HepG2 (cell line): Measurements from ENCODE around the gene U2AF2. TPM values are rescaled to one million over a fixed set of nuclear protein-coding genes. Genes with fewer than 3 reads are reported as not detected.

ENCODE experiments used
- ATAC-seq: fragments of 200-7000 bp; cut with Tn5 transposase; 3 replicates; pipeline ENCODE4 v1.9.1; 2020; ENCODE audit warnings: mild to moderate bottlenecking, moderate library complexity
- BruUV-seq: library from RNA; stranded (reverse); fragments of 400-500 nt; replicated peaks from 2 replicates; lab custom pipeline; 2021; lab: Mats Ljungman, UMichigan
- CTCF ChIA-PET: fragments of 300-600 bp; formaldehyde crosslinking; extraction: SDS; loops from one replicate; lab custom pipeline; 2021; ENCODE audit warnings: low total read pairs, inconsistent platforms, low intra/inter-chr PET ratio; lab: Yijun Ruan, JAX
- POLR2A ChIA-PET: fragments of 350-600 bp; sonication (Branson Sonifier 250); formaldehyde crosslinking; loops from one replicate; lab custom pipeline; 2020; ENCODE audit warnings: antibody characterized with exemption, inconsistent platforms; lab: Yijun Ruan, JAX
- DNase-seq: peaks from one replicate; pipeline ENCODE4 v3.0.0-alpha.2; 2015; ENCODE audit warnings: low spot score
- FAIRE-seq: peaks from 3 replicates; lab custom pipeline; 2011; peaks lifted over from hg19 to GRCh38; lab: Jason Lieb, UNC
- H2AFZ ChIP-seq: one replicate; pipeline ENCODE4 v1.6.1; 2011; ENCODE audit warnings: low read length, inconsistent platforms
- H3K27ac ChIP-seq: fragments of 300-600 bp; 3 replicates; pipeline ENCODE4 v1.8.0; 2011; ENCODE audit warnings: mixed run types, mild to moderate bottlenecking, mixed read lengths, low read length, inconsistent platforms; ENCODE audit not compliant: insufficient read depth; ENCODE audit errors: extremely low read length
- H3K27me3 ChIP-seq, 2 experiments: fragments of 200-600 bp in 1 of 2; 2 replicates in 1 of 2; 3 replicates in 1 of 2; pipeline versions ENCODE4 v1.6.0 to v1.8.0; 2011; ENCODE audit warnings: low read length in 2 of 2, mild to moderate bottlenecking in 2 of 2, moderate library complexity in 2 of 2, inconsistent platforms in 1 of 2; ENCODE audit not compliant: insufficient read depth in 2 of 2, control insufficient read depth in 1 of 2
- H3K36me3 ChIP-seq, 2 experiments: fragments of 200-600 bp in 1 of 2; replicated peaks in 1 of 2; 2 replicates in 1 of 2; 3 replicates in 1 of 2; pipeline versions ENCODE4 v1.5.1 to v1.8.0; 2011; ENCODE audit warnings: low read length in 2 of 2, inconsistent platforms in 1 of 2; ENCODE audit not compliant: insufficient read depth in 2 of 2, control insufficient read depth in 1 of 2
- H3K4me1 ChIP-seq: 2 replicates; pipeline ENCODE4 v1.5.1; 2012; ENCODE audit warnings: low read length, inconsistent platforms; ENCODE audit not compliant: insufficient read depth
- H3K4me2 ChIP-seq: 2 replicates; pipeline ENCODE4 v1.6.0; 2011; ENCODE audit warnings: low read depth, low read length, inconsistent platforms
- H3K4me3 ChIP-seq, 3 experiments: fragments of 200-600 bp in 1 of 3; sonication (generic), shearing (Covaris generic) in 1 of 3; replicated peaks in 1 of 3; 2 replicates each; pipeline ENCODE4 v1.5.1; 2011 to 2016; ENCODE audit warnings: low read length in 3 of 3, inconsistent platforms in 2 of 3, low read depth in 2 of 3, mild to moderate bottlenecking in 2 of 3, control low read depth in 1 of 3, mixed read lengths in 1 of 3; ENCODE audit not compliant: insufficient read depth in 1 of 3
- H3K79me2 ChIP-seq: one replicate; pipeline ENCODE4 v1.6.1; 2011; ENCODE audit warnings: low read length, inconsistent platforms; ENCODE audit not compliant: insufficient read depth
- H3K9ac ChIP-seq: 2 replicates; pipeline ENCODE4 v1.6.0; 2011; ENCODE audit warnings: mild to moderate bottlenecking, low read depth, low read length, inconsistent platforms; ENCODE audit not compliant: insufficient read depth
- H3K9me3 ChIP-seq: 2 replicates; pipeline ENCODE4 v1.5.1; 2012; ENCODE audit warnings: mild to moderate bottlenecking, low read length
- H4K20me1 ChIP-seq: 2 replicates; pipeline ENCODE4 v1.6.0; 2011; ENCODE audit warnings: inconsistent platforms, mild to moderate bottlenecking, low read length, moderate library complexity; ENCODE audit not compliant: insufficient read depth
- AGO1 ChIP-seq: fragments of 200-400 bp; formaldehyde crosslinking; IDR thresholded peaks from 2 replicates; pipeline ENCODE4 v1.6.1; 2017; ENCODE audit warnings: mild to moderate bottlenecking, low read depth, low read length, moderate library complexity; ENCODE audit not compliant: poor library complexity, severe bottlenecking
- AGO2 ChIP-seq: fragments of 200-400 bp; formaldehyde crosslinking; optimal IDR thresholded peaks from 2 replicates; pipeline ENCODE3; 2017; ENCODE audit warnings: mild to moderate bottlenecking, low read depth, low read length, moderate library complexity
- KLF6 ChIP-seq: IDR thresholded peaks from 2 replicates; pipeline ENCODE4 v1.8.0; 2016; ENCODE audit warnings: missing biosample characterization, missing genetic modification reagents
- MAZ ChIP-seq, 2 experiments: sonication (generic) in 1 of 2; formaldehyde crosslinking in 1 of 2; IDR thresholded peaks; 2 replicates each; pipeline versions ENCODE4 v1.5.0 to v1.6.1; 2012 to 2020; ENCODE audit warnings: low read depth in 2 of 2, mild to moderate bottlenecking in 2 of 2, borderline replicate concordance in 1 of 2, improper control_type of control experiment in 1 of 2, low read length in 1 of 2, missing genetic modification reagents in 1 of 2, moderate library complexity in 1 of 2
- PAF1 ChIP-seq: IDR thresholded peaks from 2 replicates; pipeline ENCODE4 v1.6.1; 2016; ENCODE audit warnings: missing genetic modification reagents, missing compliant biosample characterization
- POLR2A ChIP-seq, 2 experiments: IDR thresholded peaks; 2 replicates each; pipeline ENCODE4 v1.6.1; 2011; ENCODE audit warnings: low read depth in 2 of 2, low read length in 2 of 2, mild to moderate bottlenecking in 1 of 2, moderate library complexity in 1 of 2; ENCODE audit not compliant: insufficient read depth in 1 of 2
- POLR2G ChIP-seq: fragments of 200-400 bp; formaldehyde crosslinking; IDR thresholded peaks from 2 replicates; pipeline ENCODE4 v1.6.1; 2018; ENCODE audit warnings: mild to moderate bottlenecking, low read depth, low read length, moderate library complexity
- ZC3H13 ChIP-seq: sonication (generic); formaldehyde crosslinking; IDR thresholded peaks from 2 replicates; pipeline ENCODE4 v1.8.1; 2023; ENCODE audit warnings: mild to moderate bottlenecking, missing genetic modification reagents, moderate library complexity
- WGBS: methylation state at CpG from one replicate; pipeline ENCODE4 v1.1.6; 2017; ENCODE audit warnings: low lambda C conversion rate; 5-methylcytosine and 5-hydroxymethylcytosine counted together
- in situ Hi-C: cut with HindIII; loops from 2 replicates; pipeline ENCODE4 v1.10.0; 2017; ENCODE audit warnings: low pct_unique_long_range_greater_than_20kb; ENCODE audit not compliant: extremely low pct_ligation_motif_present
- intact Hi-C: fragments of 100-400 bp; cut with micrococcal nuclease; formaldehyde crosslinking; loops from one replicate; pipeline ENCODE4 v1.10.0; 2022; ENCODE audit not compliant: unreplicated experiment
- polyA plus RNA-seq, 8 experiments: library from polyadenylated mRNA; depleted of rRNA in 3 of 8; stranded (reverse) in 7 of 8; unstranded in 1 of 8; fragments of >200 nt; fragmentation: Illumina TruSeq in 4 of 8; extraction: Trizol in 4 of 8; gene quantifications; 2 replicates each; pipeline versions ENCODE4 v1.2.1 to v1.2.3, GENCODE V29; 2011 to 2016; ENCODE audit warnings: low read depth in 4 of 8, missing spikeins in 1 of 8, mixed read lengths in 1 of 8; ENCODE audit not compliant: insufficient read depth in 1 of 8
- total RNA-seq, 5 experiments: library from RNA; depleted of rRNA; stranded (reverse); fragments of >200 nt; fragmentation: Illumina TruSeq; extraction: Trizol; gene quantifications; 2 replicates each; pipeline ENCODE4 v1.2.3, GENCODE V29; 2016; ENCODE audit warnings: low read depth in 1 of 5
- TF ChIP-seq, protein P1 (sequence below): sonication (generic); formaldehyde crosslinking; conservative IDR thresholded peaks from 2 replicates; pipeline ENCODE4 v1.4.0; 2020; ENCODE audit warnings: missing genetic modification reagents
- TF ChIP-seq, protein P2 (sequence below): sonication (generic); formaldehyde crosslinking; IDR thresholded peaks from 2 replicates; pipeline ENCODE4 v1.5.0; 2020; ENCODE audit warnings: mild to moderate bottlenecking, missing genetic modification reagents, borderline replicate concordance

U2AF2 gene
- total and polyA plus RNA-seq, 2 of the 13 experiments (the other 11 are each of a cell fraction or from before 2014, with no cell fraction given), result 84.3 to 124 TPM

DNA sequence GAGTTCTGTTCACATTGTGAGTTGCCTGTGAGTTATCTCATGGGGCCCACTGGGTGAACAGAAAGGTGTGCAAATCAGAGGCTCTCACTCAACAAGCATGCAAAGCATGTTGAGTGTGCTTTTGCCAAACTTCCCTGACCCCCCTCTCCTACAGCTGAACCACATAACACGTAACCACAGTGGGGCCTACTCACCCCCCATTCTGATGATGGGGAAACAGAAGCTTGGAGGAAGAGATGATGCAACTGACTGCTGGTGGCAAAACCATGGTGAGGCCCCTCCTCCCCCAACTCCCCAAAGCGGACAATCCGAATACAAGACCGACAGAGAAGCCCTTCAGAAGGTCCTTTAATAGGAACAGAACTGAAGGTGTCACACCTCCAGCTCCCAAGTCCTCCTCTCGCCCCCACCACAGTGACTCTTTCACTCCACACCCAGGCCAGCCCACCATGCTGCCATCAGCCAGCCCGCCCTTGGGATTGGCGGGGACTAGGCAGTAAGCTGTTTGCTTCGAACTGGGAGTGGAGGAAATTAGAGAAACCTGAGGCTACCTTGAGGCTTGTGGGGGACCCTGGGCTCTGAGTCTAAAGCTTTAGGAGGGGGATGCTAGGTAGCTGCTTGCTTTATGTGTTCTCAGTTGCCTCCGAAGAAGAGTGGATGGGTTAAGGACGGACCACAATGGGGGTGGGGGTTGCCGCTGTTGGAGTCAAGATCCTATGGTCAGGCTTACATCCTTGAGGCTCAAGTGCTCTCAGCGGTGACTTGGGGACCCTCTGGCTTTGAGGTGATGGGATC lies 34.2 kb upstream of the U2AF2 start:
- Histone ChIP-seq H3K27ac (no peak overlapping the region), H2AFZ (no peak overlapping the region), H3K9me3 (no peaks in the 10 kb centered on the region), H3K9ac (no peak overlapping the region), H4K20me1 (peaks cover 14% of the 10 kb centered on the region; the same call in 1 of the 2 replicates), H3K36me3 (peaks cover 2 to 5% of the 10 kb centered on the region in 2 experiments; a peak in 1 of 5 replicates), H3K4me3 (no peak overlapping the region), H3K27me3 (no peaks in the 10 kb centered on the region), H3K4me2 (no peak overlapping the region), H3K4me1 (peaks cover 31% of the 10 kb centered on the region), H3K79me2 (peaks cover 4% of the 10 kb centered on the region)
- POLR2A ChIA-PET, result interaction anchor here (1.9 kb wide), 1 partner anchor 14 kb away, joined by 6 read pairs; no protein-coding TSS in a partner anchor
- intact Hi-C loops, result no loop called here
- in situ Hi-C loops, result no loop called here
- FAIRE-seq (no peak), ATAC-seq (no peak), DNase-seq (no peak)
- TF ChIP-seq POLR2G (peak; percentile 50; the same call in 1 of the 2 replicates), ZC3H13 (CRISPR knock-in tag) (peak; percentile 45; the same call in 1 of the 2 replicates), PAF1 (CRISPR knock-in tag) (peak; percentile 39; the same call in 1 of the 2 replicates), MAZ (IDR thresholded peaks at IDR 0.05; ENCODE audit: borderline replicate concordance, low read depth, low read length) (no peak), MAZ (CRISPR knock-in tag; IDR thresholded peaks at IDR 0.05; ENCODE audit: low read depth) (no peak)
- WGBS, result 95% methylated on average over 11 of the region's 12 CpGs
- CTCF ChIA-PET, result no interaction called here
- no TSS peak for BruUV-seq

DNA sequence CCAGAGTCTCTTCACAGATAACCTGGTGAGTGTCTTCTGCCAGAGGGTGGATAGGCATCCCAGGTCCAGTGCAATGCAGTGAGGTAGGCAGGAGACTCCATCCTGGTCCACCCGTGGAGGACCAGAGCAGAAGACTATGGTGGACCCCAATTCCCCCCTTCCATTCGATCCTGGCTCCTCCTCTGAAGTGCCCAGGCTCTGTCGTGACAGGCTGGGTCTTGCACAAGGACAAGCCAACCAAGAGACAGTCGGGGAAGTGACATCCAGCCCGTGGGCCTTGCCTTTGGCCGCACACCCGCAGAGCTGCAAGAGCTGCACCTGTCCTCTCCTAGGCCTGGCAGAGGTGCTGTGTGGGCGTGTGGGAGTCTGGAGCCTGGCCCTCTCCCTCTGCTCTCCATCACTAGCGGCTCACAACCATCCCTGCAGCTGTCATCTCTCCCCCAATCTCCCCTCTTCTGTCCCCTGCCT lies 33.6 kb upstream of the U2AF2 start:
- Histone ChIP-seq H3K9ac (no peak overlapping the region), H3K36me3 (peaks cover 2 to 5% of the 10 kb centered on the region in 2 experiments; a peak in 1 of 5 replicates), H3K79me2 (peaks cover 4% of the 10 kb centered on the region), H3K4me3 (no peak overlapping the region), H3K27ac (no peak overlapping the region), H4K20me1 (peaks cover 14% of the 10 kb centered on the region; the same call in 1 of the 2 replicates), H3K9me3 (no peaks in the 10 kb centered on the region), H3K4me2 (no peak overlapping the region), H3K4me1 (peaks cover 31% of the 10 kb centered on the region), H3K27me3 (no peaks in the 10 kb centered on the region), H2AFZ (no peak overlapping the region)
- intact Hi-C loops, result no loop called here
- FAIRE-seq, result no peak
- WGBS, result 98% methylated on average over 3 of the region's 9 CpGs
- ChIA-PET POLR2A (interaction anchor here (1.9 kb wide), 1 partner anchor 15 kb away, joined by 6 read pairs; no protein-coding TSS in a partner anchor), CTCF (no interaction called here)
- no TSS peak for BruUV-seq
- in situ Hi-C loops, result no loop called here
- no peak for DNase-seq
- ATAC-seq, result peak; percentile 7; the same call in 1 of the 3 replicates
- TF ChIP-seq, protein P1, sequence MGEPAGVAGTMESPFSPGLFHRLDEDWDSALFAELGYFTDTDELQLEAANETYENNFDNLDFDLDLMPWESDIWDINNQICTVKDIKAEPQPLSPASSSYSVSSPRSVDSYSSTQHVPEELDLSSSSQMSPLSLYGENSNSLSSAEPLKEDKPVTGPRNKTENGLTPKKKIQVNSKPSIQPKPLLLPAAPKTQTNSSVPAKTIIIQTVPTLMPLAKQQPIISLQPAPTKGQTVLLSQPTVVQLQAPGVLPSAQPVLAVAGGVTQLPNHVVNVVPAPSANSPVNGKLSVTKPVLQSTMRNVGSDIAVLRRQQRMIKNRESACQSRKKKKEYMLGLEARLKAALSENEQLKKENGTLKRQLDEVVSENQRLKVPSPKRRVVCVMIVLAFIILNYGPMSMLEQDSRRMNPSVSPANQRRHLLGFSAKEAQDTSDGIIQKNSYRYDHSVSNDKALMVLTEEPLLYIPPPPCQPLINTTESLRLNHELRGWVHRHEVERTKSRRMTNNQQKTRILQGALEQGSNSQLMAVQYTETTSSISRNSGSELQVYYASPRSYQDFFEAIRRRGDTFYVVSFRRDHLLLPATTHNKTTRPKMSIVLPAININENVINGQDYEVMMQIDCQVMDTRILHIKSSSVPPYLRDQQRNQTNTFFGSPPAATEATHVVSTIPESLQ (CRISPR knock-in tag), result no peak
- TF ChIP-seq POLR2A (IDR thresholded peaks at IDR 0.05; ENCODE audit: insufficient read depth in 1 of 2, low read depth in 2 of 2, low read length in 2 of 2), result 0 out of 4 replicates have a peak, but pooled peaks of 1 of the 2 experiments have one; percentile 25
- peak; percentile 5 for TF ChIP-seq AGO2
- TF ChIP-seq KLF6 (CRISPR knock-in tag), result no peak
- peak; percentile 7 for TF ChIP-seq AGO1
- TF ChIP-seq, protein P2, sequence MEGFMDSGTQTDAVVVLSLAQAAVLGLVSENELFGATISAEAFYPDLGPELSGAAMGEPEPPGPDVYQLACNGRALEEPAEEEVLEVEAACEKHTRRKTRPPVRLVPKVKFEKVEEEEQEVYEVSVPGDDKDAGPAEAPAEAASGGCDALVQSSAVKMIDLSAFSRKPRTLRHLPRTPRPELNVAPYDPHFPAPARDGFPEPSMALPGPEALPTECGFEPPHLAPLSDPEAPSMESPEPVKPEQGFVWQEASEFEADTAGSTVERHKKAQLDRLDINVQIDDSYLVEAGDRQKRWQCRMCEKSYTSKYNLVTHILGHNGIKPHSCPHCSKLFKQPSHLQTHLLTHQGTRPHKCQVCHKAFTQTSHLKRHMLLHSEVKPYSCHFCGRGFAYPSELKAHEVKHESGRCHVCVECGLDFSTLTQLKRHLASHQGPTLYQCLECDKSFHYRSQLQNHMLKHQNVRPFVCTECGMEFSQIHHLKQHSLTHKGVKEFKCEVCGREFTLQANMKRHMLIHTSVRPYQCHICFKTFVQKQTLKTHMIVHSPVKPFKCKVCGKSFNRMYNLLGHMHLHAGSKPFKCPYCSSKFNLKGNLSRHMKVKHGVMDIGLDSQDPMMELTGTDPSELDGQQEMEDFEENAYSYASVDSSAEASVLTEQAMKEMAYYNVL, result no peak
